HEK293T (cell line): ENCODE results near the gene YPEL5.

Experiments used
- ARNT ChIP-seq: fragments of 450-650 bp; IDR thresholded peaks from 2 replicates; pipeline ENCODE4 v1.6.1; 2017; ENCODE audit warnings: mild to moderate bottlenecking
- CTBP1 ChIP-seq: fragments of 450-650 bp; IDR thresholded peaks from 2 replicates; pipeline ENCODE4 v1.6.1; 2016; ENCODE audit warnings: borderline replicate concordance
- ELF4 ChIP-seq: fragments of 450-650 bp; IDR thresholded peaks from 2 replicates; pipeline ENCODE4 v1.6.1; 2017; ENCODE audit warnings: antibody characterized with exemption
- FOXK2 ChIP-seq: fragments of 450-650 bp; IDR thresholded peaks from 2 replicates; pipeline ENCODE4 v1.6.1; 2016; ENCODE audit warnings: mild to moderate bottlenecking
- FOXM1 ChIP-seq: fragments of 450-650 bp; IDR thresholded peaks from 2 replicates; pipeline ENCODE4 v1.6.1; 2017; ENCODE audit warnings: mild to moderate bottlenecking, borderline replicate concordance
- NFRKB ChIP-seq: fragments of 450-650 bp; IDR thresholded peaks from 2 replicates; pipeline ENCODE4 v1.6.1; 2016; ENCODE audit warnings: mild to moderate bottlenecking, moderate library complexity
- SP1 ChIP-seq: fragments of 450-650 bp; IDR thresholded peaks from 2 replicates; pipeline ENCODE4 v1.6.1; 2017
- SUZ12 ChIP-seq: fragments of 450-650 bp; IDR thresholded peaks from 2 replicates; pipeline ENCODE4 v1.6.1; 2016; ENCODE audit warnings: mild to moderate bottlenecking
- ZNF384 ChIP-seq: fragments of 450-650 bp; IDR thresholded peaks from 2 replicates; pipeline ENCODE4 v1.6.1; 2016

GRCh38 chr2:30148850-30149249 lies 2.0 kb downstream of the YPEL5 start:
- TF ChIP-seq ELF4: no peak
- TF ChIP-seq SUZ12: no peak
- TF ChIP-seq ZNF384: no peak
- no peak for TF ChIP-seq FOXM1
- TF ChIP-seq SP1: no peak
- TF ChIP-seq NFRKB: no peak
- no peak for TF ChIP-seq FOXK2
- no peak for TF ChIP-seq ARNT
- TF ChIP-seq CTBP1: no peak
